Fibroblast of skin of scalp (primary cell): ENCODE results near the gene NUDT16. TPM values are rescaled to one million over a fixed set of nuclear protein-coding genes. Genes with fewer than 3 reads are reported as not detected.
"Not testable (repeated sequence)": the region's sequence is repeated elsewhere in the genome, so short reads cannot be mapped to it uniquely, and the experiment has no call there.

Source experiments
- DNase-seq: peaks from one replicate; pipeline ENCODE4 v3.0.0-alpha.2; 2013
- polyA plus RNA-seq, 2 experiments: library from polyadenylated mRNA; unstranded; fragments of 120-200 nt; gene quantifications; one replicate each; pipeline ENCODE4 v1.2.1, GENCODE V29; 2013; ENCODE audit not compliant: insufficient read length in 2 of 2

Gene NUDT16
- 12.3 TPM for polyA plus RNA-seq (2013, experiment 1 of 2; ENCODE audit: insufficient read length)
- polyA plus RNA-seq (2013, experiment 2 of 2; ENCODE audit: insufficient read length) = 11.7 TPM

DNA sequence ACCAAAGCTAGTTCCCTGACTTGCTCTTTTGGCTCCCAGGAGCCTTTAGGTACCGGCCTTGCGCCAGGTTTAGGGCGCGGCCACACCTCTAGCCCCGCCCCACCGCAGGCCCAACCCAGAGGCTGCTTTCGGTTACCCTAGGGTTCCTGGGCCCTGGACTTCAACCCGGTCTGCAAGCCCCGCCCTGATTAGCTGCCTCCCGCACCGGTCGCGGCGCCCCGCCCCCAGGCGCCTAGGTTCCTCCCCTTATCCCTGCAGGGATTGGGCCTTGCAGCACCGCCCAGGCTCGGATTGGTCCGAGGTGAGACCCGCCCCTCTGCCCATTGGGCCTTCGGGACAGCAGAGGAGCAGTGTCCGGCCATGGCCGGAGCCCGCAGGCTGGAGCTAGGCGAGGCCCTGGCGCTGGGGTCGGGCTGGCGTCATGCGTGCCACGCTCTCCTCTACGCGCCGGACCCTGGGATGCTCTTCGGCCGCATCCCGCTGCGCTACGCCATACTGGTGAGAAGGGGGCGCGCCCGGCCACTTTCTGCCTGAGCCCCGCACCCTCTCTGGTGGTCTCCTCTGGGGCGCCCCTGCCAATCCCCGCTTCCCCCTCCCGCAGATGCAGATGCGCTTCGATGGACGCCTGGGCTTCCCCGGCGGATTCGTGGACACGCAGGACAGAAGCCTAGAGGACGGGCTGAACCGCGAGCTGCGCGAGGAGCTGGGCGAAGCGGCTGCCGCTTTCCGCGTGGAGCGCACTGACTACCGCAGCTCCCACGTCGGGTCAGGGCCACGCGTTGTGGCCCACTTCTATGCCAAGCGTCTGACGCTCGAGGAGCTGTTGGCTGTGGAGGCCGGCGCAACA, at the start of gene NUDT16:
Gene NUDT16, plus strand, starts transcription at position 330 of the 847 bp plus-strand sequence. Its CDS starts 31 bp downstream, at position 361.
- peak; percentile 98 for DNase-seq

DNA sequence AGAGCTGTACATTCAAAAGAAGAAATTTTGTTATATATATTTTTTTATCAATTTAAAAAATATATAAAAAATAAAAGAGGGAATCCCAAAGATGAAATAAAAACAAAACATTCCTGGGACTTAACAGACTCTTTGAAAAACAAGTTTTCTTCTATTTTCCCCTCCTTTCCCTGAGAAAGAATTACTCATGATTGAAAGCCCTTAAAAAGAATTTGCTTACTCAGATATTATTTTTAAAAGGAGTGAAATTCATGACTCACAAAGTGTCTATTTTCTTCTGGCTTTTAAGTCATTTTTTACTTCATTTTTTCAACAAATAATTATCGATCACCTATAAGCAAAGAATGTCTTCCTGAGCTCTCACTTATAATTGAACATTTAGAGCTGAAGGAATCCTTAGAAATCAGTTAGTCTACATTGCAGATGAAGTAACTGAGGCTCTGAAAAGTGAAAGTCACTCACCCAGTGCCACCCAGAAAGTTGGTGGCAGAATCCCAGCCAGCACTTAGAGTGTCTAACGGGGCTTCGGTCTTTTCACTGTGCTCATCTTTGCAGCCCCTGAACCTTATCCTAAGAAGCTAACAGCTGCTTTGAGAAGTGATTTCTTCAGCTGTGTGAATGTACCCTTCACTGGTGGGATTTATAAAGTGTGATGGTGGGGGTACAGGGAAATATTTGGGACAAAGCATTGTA, 42.5 kb upstream of the NUDT16 start:
- DNase-seq = peak; percentile 40

DNA sequence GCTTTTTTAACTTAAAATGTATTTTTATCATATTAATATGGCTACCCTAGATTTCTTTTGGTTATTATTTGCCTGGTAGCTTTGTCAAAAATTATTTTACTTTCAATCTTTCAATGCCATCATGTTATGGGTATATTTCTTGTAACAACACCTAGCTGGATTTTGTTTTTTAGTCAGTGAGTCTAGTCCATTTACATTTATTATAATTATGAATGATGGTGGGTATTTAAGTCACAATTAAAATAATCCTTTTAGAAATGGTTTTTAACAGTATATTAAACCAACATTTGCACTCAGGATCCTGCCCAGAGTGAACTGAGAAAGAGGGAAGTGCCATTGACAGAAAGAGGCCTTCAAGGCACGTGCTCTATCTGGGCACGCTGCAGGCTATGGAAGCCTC, 39.8 kb upstream of the NUDT16 start:
- DNase-seq = no peak

DNA sequence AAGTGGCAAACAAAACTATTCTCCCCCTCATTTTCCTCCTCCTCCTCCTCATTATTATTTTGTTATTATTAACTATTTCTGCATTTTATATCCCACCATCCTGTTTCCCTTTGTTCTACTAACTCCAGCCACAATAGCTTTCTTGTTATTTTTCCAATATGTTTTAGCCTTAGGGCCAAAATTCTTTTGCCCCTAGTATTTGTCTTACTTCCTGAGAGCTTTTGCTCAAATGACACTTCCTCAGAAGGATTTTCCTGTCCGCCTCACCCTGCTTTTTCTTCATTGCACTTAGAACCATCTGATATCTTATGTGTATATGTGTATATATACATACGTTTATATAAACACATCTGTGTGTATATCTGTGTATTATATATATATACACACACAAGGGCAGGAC, 32.7 kb upstream of the NUDT16 start:
- DNase-seq = no peak

DNA sequence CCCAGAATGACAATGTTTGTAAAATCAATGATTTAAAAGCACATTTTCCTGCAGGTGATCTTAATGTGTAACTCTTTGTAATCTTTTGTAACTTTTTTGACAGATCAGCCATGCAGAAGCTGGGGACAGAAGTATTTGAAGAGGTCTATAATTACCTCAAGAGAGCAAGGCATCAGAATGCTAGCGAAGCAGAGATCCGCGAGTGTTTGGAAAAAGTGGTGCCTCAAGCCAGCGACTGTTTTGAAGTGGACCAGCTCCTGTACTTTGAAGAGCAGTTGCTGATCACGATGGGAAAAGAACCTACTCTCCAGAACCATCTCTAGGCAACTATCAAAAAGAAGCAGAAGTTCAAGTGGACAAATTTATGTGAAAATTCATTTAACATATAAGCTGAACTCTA, 32.1 kb upstream of the NUDT16 start:
- no peak for DNase-seq

DNA sequence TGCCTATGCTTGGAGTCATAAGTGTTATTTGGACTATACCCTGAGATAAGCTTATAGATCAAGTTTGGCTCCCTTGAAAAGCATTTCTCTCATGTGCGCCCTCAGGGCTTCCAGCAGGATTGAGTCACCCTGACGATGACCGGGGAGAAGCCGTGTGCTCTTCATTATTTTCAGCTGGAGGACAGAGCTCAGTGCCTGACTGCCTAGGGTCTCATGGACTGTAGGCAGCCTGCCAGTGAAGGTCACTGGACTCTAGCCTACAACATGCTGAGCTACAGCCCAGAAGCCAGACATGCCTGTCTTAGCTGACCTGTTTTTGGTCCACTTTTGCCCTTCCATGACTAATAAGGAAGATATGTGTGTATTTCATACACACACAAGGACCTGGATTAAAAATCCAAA, 31.6 kb upstream of the NUDT16 start:
- peak; percentile 67 for DNase-seq

DNA sequence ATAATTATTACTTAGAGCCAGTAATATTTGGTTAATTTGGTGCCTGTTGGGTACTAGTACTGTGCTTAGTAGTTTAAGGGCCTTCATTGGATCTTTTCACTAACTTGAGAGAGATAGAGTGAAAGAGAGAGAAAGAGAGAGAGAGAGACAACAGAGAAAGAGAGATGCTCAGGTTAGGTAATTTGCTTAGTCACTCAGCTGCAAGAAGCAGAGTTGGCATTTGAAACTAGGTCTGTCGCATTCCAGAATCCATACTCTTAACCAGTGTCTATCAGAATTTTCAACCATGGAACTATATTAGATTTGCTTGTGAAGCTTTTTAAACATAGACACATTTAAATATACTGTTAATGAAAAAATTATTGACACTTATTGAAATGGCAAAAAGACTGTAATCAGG, 31.1 kb upstream of the NUDT16 start:
- no peak for DNase-seq

DNA sequence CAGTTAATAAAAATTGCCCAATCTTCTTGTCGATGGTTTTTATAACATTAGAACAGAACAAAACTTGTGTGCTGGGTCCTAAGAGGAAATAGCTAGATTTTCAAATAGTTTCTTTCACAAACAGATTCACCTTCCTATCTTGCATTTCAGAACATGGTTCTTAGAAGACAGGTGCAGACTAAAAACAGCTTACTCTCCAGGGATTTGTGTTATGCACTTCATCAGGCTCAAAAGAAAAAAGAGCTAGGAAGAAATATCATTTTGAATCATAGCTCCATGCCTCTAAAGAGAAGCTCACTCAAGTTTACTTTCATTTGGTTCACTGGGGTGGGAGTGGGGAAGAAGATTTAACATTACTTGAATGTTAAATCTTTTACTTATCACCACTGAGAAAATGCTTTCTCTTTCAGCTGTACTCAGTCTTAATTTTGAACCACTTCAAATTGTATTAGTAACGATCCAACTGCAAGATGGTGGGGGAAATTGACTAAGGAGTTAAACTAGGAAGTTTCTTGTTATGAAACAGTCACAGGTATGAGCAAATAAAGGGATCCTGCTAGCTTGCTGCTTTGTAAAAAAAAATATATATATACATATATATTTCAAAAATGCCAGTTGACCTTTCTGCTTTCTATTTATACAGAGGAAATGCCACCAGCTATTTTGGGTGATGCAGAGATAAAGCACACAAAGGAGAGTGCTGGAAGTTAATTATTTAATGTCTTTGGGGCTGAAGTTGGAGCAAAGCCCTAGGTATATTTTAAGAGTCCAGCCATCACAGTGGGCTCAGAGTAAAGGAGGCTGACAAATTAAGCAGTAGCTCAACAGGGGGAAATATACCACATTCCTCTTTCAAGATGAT, 28.3 kb upstream of the NUDT16 start:
- no peak for DNase-seq

DNA sequence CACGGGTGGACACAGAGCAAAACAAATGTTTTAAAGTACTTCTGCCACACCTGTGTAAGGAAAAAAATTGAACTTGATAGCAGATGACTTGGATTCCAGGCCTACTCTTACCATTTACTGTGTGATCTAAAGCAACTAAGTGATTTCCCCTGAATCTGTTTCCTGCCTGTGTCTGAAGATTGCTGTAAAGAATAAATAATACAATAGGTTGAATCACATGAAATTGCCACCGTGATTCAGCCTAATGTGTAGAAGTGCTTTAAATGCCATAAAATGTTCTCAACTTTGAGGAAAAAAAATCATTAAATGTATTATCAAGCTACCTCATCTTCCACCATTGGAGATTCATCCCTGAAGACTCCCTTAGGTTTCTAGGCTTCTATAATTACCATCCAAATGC, 27.6 kb upstream of the NUDT16 start:
- DNase-seq = no peak

DNA sequence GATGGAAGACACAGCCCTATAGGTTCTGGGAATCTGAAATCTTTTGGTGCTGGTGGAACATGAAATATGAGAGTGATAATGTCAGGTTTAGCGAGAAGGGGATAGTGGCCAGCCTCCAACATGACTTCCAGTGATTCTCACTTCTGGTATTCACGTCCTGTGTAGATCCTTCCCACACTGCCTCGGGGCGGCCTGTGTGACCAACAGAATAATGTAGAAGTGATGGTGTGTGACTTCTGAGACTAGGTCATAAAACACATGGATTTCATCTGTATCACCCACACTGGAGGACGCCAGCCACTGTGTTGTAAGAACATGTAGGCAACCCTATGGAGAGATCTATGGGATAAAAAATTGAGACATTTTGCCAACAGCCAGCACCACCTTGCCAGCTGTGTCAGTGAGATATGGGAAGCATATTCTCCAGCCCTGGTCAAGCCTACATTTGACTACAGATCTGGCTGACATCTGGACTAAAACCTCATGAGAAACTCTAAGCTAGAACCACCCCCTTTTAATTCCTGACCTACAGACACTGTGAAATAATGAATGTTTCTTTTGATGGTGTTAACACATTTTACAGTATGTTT, 25.5 kb upstream of the NUDT16 start:
- peak; percentile 38 for DNase-seq

DNA sequence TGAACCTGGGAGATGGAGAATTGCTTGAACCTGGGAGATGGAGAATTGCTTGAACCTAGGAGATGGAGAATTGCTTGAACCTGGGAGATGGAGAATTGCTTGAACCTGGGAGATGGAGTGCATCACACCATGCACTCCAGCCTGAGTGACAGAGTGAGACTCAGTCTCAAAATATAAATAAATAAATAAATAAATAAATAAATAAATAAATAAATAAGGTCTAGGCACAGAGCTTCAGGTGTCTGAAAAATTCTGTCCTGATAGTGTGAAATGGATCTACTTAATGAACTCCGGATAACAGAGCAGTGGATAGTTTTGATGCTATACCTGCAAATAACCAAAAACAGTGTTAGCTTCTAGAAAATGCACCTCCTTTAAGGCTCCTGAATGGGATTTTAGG, 24.3 kb upstream of the NUDT16 start:
- DNase-seq = no peak

DNA sequence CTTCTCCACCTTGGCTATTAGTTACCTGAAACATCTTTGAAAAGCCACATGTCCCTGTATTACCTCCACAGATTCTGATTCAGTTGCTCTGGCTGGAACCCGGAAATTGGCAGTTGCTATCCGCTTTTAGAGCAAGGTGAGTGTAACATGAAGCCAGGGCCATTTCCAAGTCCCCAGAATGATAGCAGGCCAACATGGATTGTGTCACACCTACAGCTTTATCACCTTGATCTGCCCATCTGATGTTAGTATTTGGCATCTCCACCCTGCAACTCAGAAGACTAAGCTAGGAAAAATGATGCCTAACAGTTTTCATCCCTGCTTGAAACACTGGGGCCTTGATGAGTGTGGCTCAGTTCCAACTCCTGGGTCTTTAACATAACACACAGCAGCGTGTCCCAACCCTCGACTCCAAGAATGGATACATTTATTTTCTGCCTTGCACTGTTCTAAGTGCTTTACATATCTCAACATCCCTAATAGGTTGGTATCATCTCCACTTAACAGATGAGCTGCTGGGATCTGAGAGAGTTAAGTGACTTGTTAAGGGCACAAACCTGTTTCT, 21.3 kb upstream of the NUDT16 start:
- no peak for DNase-seq

DNA sequence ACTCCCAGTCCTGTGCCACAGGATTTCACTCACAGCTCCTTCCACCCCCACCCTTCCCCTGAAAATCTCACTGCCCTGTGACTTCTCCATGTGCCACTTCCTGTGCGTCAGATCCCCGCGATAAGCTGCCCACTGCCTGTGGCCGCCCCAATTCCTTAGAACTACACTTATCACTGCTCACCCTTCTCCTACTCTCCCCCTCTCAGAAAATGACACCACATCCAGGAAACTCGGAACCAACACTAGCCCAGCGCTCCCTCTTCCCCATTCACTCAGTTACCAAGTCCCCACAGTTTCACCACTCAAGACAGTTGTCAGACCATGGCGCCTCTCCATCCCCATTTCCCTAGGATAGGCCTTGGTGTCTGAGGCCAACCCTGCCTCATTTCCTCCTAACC, 20.5 kb upstream of the NUDT16 start:
- not testable (repeated sequence) for DNase-seq

DNA sequence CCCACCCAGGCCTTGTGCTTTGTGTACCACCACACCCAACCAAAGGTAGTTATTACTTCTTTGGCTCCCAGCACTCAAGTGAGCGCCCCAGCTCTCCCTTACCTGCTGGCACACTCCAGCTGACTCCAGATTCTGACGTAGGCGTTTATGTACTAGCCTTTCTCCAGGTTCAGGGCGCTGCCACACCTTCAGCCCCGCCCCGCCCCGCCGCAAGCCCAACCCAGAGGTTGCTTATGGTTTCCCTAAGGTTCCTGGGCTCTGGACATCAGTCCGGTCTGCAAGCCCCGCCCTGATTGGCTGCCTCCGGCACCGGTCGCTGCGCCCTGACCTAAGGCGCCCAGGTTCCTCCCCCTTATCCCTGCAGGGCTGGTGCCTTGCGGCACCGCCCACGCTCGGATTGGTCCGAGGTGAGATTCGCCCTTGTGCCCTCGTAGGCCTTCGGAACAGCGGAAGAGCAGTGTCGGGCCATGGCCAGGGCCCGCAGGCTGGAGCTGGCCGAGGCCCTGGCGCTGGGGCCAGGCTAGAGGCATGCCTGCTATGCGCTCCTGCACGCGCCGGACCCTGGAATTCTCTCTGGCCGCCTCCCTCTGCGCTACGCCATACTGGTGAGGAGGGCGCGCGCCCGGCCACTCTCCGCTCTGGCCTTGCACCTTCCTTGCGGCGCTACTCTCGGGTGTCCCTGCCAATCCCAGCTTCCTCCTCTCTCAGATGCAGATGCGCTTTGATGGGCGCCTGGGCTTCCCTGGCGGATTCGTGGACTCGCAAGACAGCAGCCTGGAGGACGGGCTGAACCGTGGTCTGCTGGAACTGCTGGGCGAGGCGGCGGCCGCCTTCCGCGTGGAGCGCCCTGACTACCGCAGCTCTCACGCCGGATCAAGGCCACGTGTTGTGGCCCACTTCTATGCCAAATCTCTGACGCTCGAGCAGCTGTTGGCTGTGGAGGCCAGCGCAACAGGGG, 19.8 kb upstream of the NUDT16 start:
- DNase-seq = peak; percentile 26

DNA sequence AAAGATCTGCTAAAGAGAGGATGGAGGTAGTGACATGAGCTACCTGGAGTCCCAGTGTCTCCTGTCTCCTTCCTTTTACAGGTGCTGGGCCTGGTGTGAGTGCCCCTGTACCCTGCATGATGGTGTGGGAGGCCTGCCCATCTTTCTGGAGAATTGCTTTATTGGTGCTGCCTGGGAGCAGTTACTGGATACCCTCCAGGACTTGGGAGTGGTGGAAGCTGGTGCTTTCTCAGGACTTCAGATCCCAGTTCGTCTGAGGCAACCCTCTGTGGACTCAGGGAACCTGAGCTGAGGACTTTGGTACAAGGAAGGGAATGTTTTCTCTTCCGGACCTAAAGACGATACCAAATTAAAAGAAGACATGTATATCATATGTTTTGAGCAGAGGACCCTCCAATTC, 18.3 kb upstream of the NUDT16 start:
- no peak for DNase-seq

DNA sequence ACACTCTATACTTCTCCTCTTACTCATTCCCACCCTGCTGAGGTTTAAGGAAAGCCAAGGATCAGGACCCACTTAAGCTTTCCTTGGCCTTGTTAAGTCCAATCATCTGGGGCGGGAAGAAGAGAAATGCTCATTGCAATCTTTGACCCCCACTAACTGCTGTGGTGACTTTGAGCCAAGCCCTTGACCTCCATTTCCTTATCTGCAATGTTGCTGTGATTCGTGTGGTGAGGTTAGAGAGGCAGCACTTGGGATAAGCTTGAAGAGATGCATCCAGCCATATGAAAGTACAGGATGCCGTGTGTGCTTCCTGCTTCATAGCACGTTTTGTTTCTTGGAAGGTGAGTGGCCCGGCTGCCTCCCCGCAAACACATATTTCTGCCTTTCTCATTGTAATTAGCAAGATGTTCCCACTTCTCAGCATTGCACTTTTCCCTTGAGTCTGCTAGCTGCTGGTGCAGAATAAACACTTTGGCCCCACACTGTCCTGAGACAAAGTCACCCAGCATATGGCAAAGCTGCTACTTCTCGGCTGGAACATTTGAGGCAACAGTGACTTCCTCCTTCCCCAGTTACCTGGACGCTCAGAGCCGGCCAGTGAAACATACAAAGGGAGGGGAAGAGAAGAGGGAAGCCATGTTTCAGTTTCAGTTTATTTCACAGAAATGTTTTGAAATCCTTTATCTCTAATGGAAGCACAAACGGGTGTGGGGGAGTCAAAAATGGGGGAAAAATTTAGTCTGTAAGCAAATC, 10.5 kb upstream of the NUDT16 start:
- no peak for DNase-seq

DNA sequence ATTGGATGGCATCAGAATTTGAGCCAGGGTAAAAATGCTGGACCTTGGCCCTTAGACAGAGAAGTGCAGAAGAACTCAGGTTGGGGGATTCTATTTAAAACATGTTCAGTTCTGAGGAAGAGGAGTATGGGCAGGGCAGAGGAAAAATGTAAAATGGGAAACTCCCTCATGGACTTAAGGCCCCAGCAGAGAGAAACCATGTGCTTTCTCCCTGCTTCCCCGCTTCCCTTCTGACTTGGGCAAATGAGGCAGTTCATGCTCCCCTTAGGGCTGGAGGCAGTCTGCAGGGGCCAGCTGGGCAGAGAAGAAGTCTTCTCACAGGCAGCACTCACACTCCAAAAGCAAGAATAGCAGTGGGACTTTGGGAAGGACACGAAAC, 9.9 kb upstream of the NUDT16 start:
- DNase-seq = no peak

DNA sequence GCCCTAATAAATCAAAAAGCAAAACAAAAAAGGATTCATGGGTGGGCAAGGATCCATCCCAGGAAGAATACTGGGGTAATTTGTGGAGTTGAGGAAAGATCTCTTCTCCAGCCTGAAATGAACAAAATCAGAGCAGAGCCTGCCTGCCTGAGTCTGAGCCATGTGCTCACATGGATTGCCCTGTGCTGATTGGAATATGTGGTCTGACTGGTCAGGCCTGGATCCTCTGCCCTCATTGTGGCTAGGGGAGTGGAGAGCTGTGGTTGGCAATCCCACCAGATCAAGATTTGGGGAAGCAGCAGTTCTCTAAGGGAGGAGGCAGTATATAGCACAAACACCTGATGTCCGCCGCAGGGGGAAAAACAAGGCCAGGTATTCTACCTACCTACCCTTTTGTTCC, 6.8 kb upstream of the NUDT16 start:
- DNase-seq = no peak

DNA sequence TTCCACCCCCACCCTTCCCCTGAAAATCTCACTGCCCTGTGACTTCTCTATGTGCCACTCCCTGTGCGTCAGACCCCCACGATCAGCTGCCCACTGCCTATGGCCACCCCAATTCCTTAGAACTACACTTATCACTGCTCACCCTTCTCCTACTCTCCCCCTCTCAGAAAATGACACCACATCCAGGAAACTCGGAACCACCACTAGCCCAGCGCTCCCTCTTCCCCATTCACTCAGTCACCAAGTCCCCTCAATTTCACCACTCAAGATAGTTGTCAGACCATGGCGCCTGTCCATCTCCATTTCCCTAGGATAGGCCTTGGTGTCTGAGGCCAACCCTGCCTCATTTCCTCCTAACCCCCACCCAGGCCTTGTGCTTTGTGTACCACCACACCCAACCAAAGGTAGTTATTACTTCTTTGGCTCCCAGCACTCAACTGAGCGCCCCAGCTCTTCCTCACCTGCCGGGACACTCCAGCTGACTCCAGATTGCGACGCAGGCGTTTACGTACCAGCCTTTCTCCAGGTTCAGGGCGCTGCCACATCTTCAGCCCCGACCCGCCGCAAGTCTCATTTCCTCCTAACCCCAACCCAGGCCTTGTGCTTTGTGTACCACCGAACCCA, 641 bp upstream of the NUDT16 start:
- DNase-seq = not testable (repeated sequence)
